Measurements from ENCODE around the gene DLX1. TPM values are rescaled to one million over a fixed set of nuclear protein-coding genes. Genes with fewer than 3 reads are reported as not detected.

The DLX1 gene
- not detected in 2 replicates for total RNA-seq

DNA sequence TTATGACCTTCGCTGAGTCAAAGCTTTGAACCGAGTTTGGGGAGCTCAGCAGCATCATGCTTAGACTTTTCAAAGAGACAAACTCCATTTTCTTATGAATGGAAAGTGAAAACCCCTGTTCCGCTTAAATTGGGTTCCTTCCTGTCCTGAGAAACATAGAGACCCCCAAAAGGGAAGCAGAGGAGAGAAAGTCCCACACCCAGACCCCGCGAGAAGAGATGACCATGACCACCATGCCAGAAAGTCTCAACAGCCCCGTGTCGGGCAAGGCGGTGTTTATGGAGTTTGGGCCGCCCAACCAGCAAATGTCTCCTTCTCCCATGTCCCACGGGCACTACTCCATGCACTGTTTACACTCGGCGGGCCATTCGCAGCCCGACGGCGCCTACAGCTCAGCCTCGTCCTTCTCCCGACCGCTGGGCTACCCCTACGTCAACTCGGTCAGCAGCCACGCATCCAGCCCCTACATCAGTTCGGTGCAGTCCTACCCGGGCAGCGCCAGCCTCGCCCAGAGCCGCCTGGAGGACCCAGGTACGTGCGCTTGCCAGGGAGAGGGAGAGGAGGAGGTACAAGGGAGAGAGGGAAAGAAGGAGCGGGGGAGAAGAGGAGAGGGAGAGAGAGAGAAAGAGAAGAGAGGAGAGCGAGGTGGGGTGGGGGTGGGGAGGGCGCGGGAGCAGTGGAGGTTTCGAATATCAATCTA, at the start of gene DLX1:
Gene DLX1 (plus strand): TSS at position 48 of the 700 bp plus-strand sequence. CDS start 171 bp downstream, at position 219.

DNA sequence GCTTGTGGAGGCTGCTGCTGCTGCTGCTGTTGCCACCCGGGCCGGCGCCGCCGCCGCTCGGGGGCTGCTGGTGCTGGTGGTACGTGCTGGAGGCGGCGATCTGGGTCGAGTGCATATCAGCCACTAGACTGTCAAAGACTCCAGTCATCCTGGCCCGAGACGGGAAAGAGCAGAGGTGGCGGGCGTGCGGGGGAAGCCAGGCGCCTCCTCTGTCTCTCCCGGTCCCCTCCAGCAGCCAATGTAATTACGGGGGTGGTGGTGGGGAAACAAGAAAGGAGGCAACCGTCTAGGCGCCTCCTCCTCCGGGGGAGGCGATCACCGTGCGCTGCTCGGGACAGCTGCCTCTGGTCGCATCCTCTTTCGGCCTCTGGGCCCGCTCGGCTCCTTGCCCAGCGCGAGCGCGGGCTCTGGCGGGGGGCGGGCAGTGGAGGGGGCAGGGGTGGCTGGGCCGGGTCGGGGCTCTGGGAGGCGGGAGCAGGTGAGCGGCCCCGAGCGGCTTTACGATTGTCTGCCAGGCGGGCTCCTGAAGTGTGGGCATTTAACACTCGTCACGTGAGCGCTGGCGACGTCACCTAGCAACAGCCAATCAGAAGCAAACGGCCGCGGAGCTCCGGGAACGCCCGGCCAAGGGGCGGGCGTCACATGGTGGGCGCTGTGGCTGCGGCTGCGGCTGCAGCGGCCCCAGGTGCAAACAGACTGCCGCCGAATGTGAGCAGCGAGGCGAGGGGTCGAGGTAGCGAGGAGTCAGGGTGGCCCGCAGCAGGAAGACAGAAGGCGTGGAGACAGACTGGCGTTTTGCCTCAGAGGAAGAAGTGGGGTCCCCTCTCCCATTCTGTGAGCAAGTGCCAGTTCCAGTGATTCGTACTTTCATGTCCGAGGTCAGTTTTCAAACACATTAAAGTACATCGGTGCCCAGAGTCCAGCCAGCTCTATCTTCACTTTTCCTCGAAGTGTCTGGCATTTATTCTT, 17.4 kb downstream of the DLX1 start, which contains the start of gene DLX2:
Gene DLX2 (minus strand): TSS at position 510 of the 969 bp plus-strand sequence. CDS start 362 bp downstream, at position 148.

Other genes starting within 250 kb of the DLX1 start
- gene SLC25A12, start 191.3 kb upstream of the DLX1 start, total RNA-seq = 21.8 and 32.1 TPM in 2 replicates
- gene HAT1, start 163.0 kb upstream of the DLX1 start, total RNA-seq = 46.1 and 47.1 TPM in 2 replicates
- 11.5 and 12.8 TPM in 2 replicates for gene METAP1D, start 85.6 kb upstream of the DLX1 start, total RNA-seq
- gene DLX2, start 17.4 kb downstream of the DLX1 start, total RNA-seq = 0.22 TPM in 1 of 2 replicates, not detected in the other

Data from articular chondrocyte of knee joint (primary cell).